Natural killer cell (primary cell): ENCODE measurements around the gene ZYG11B. TPM values are rescaled to one million over a fixed set of nuclear protein-coding genes. Genes with fewer than 3 reads are reported as not detected.
"Not testable (repeated sequence)": the region's sequence is repeated elsewhere in the genome, so short reads cannot be mapped to it uniquely, and the experiment has no call there.

Experiments
- ATAC-seq, 3 donors: fragments of 150-1000 bp in 2 of 3; fragments of 200-7000 bp in 1 of 3; cut with Tn5 transposase; 1 replicate in 1 of 3; 2 replicates in 2 of 3; pipeline ENCODE4 v1.10.0; 2021; ENCODE audit warnings: mild to moderate bottlenecking in 2 of 3, moderate library complexity in 2 of 3
- DNase-seq, 2 donors: peaks; one replicate each; pipeline versions ENCODE4 v3.0.0 to v3.0.0-alpha.2; 2013 to 2021; ENCODE audit warnings: mixed read lengths in 1 of 2
- H3K27ac ChIP-seq: one replicate; pipeline ENCODE4 v1.5.1; 2013; ENCODE audit warnings: mild to moderate bottlenecking, low read length
- H3K27me3 ChIP-seq: one replicate; pipeline ENCODE4 v1.6.1; 2013; ENCODE audit warnings: low read length; ENCODE audit not compliant: control insufficient read depth, insufficient read depth
- H3K36me3 ChIP-seq: one replicate; pipeline ENCODE4 v1.6.1; 2013; ENCODE audit warnings: low read length; ENCODE audit not compliant: control insufficient read depth, insufficient read depth
- H3K4me1 ChIP-seq: one replicate; pipeline ENCODE4 v1.6.1; 2013; ENCODE audit warnings: low read length; ENCODE audit not compliant: control insufficient read depth, insufficient read depth
- H3K4me3 ChIP-seq: one replicate; pipeline ENCODE4 v1.5.1; 2013; ENCODE audit warnings: low read length
- H3K9me3 ChIP-seq: one replicate; pipeline ENCODE4 v1.6.1; 2013; ENCODE audit warnings: low read length; ENCODE audit not compliant: control insufficient read depth, insufficient read depth
- H3K27ac Mint-ChIP-seq, 2 donors: one replicate each; pipeline ENCODE4 v1.8.0; 2022; ENCODE audit warnings: mild to moderate bottlenecking in 2 of 2, mixed read lengths in 2 of 2, moderate library complexity in 1 of 2
- H3K27me3 Mint-ChIP-seq, 2 donors: one replicate each; pipeline ENCODE4 v1.8.0; 2022; ENCODE audit warnings: low read depth in 2 of 2, mixed read lengths in 2 of 2
- H3K36me3 Mint-ChIP-seq: one replicate; pipeline ENCODE4 v1.8.0; 2022; ENCODE audit warnings: mixed read lengths
- H3K4me1 Mint-ChIP-seq, 2 donors: one replicate each; pipeline ENCODE4 v1.8.0; 2022; ENCODE audit warnings: mixed read lengths in 2 of 2
- H3K4me3 Mint-ChIP-seq: one replicate; pipeline ENCODE4 v1.8.0; 2022; ENCODE audit warnings: mild to moderate bottlenecking, moderate library complexity, mixed read lengths
- H3K9me3 Mint-ChIP-seq, 2 donors: one replicate each; pipeline ENCODE4 v1.8.0; 2022; ENCODE audit warnings: mixed read lengths in 2 of 2
- CTCF ChIP-seq: fragments of 200-600 bp; IDR thresholded peaks from one replicate; pipeline ENCODE4 v1.8.0; 2022; ENCODE audit warnings: antibody characterized with exemption
- WGBS: methylation state at CpG from one replicate; pipeline ENCODE4 v1.1.7; 2013; ENCODE audit warnings: missing lambda C conversion rate; ENCODE audit not compliant: insufficient coverage; 5-methylcytosine and 5-hydroxymethylcytosine counted together
- intact Hi-C: fragments of 100-400 bp; cut with micrococcal nuclease; formaldehyde crosslinking; loops from one replicate; pipeline ENCODE4 v1.14.2; 2022
- total RNA-seq, 4 donors: library from RNA; stranded (reverse); fragments of 120-200 nt in 1 of 4; gene quantifications; one replicate each; pipeline versions ENCODE4 v1.2.3 to v1.2.4, GENCODE V29; 2013 to 2022

The ZYG11B gene
- total RNA-seq, 3 donors from 2014 or later (not counting 1 experiment from before 2014, with no cell fraction given), result 7.4 to 11.8 (median 10.7) TPM

- intact Hi-C loops, result no loop called here
- TF ChIP-seq CTCF, result no peak
- no peak overlapping the region for H3K4me3 Mint-ChIP-seq
- H3K4me1 ChIP-seq, result no peaks in the 10 kb centered on the region
- no peaks in the 10 kb centered on the region for H3K9me3 ChIP-seq
- no peaks in the 10 kb centered on the region for H3K4me1 Mint-ChIP-seq
- H3K4me3 ChIP-seq, result no peak overlapping the region
- no peaks in the 10 kb centered on the region for H3K27me3 ChIP-seq
- DNase-seq, result no peak
- no peaks in the 10 kb centered on the region for H3K36me3 ChIP-seq
- no peaks in the 10 kb centered on the region for H3K9me3 Mint-ChIP-seq
- H3K27ac ChIP-seq, result no peak overlapping the region
- H3K27ac Mint-ChIP-seq, result no peak overlapping the region
- no peaks in the 10 kb centered on the region for H3K36me3 Mint-ChIP-seq
- no peak for ATAC-seq
- WGBS, result 92% methylated on average over 3 of the region's 4 CpGs
- peaks cover under 1 to 1% of the 10 kb centered on the region in 2 donors for H3K27me3 Mint-ChIP-seq
These were observed 12.7 kb upstream of the ZYG11B start for GRCh38 chr1:52713590-52713989.

- 95% methylated on average over 6 of the region's 6 CpGs for WGBS
- H3K4me3 Mint-ChIP-seq, result not testable (repeated sequence)
These were observed 11.0 kb upstream of the ZYG11B start for GRCh38 chr1:52715296-52715695.

GRCh38 chr1:52723260-52723659 is 3.0 kb upstream of the ZYG11B start:
- no peaks in the 10 kb centered on the region for H3K27me3 ChIP-seq
- Mint-ChIP-seq H3K27me3 (peaks cover 0 to 10% of the 10 kb centered on the region in 2 donors), H3K36me3 (no peaks in the 10 kb centered on the region), H3K4me1 (peaks cover 17 to 23% of the 10 kb centered on the region in 2 donors), H3K4me3 (no peak overlapping the region), H3K27ac (no peak overlapping the region), H3K9me3 (no peaks in the 10 kb centered on the region)
- H3K4me1 ChIP-seq, result peaks cover 10% of the 10 kb centered on the region
- H3K36me3 ChIP-seq, result no peaks in the 10 kb centered on the region
- H3K9me3 ChIP-seq, result no peaks in the 10 kb centered on the region
- DNase-seq (no peak), ATAC-seq (no peak)
- TF ChIP-seq CTCF, result no peak
- 83% methylated on average over 4 of the region's 4 CpGs for WGBS
- no peak overlapping the region for H3K4me3 ChIP-seq
- intact Hi-C loops, result no loop called here
- H3K27ac ChIP-seq, result no peak overlapping the region

More at GRCh38 chr1:52715296-52715695, 11.0 kb upstream of the ZYG11B start:
- H3K9me3 ChIP-seq, H3K27ac ChIP-seq, H3K27me3 ChIP-seq, H3K27me3 Mint-ChIP-seq, H3K4me1 ChIP-seq, H3K4me1 Mint-ChIP-seq, H3K4me3 ChIP-seq, intact Hi-C loops, H3K27ac Mint-ChIP-seq, DNase-seq, ATAC-seq, H3K9me3 Mint-ChIP-seq, H3K36me3 ChIP-seq, H3K36me3 Mint-ChIP-seq: not testable (repeated sequence)

GRCh38 chr1:52725903-52726264 is 369 bp upstream of the ZYG11B start:
- intact Hi-C loops, result loop anchor here (1.0 to 5.0 kb wide), 3 partner anchors 174 to 360 kb away; partner anchors contain the start of genes CC2D1B, ORC1, PRPF38A and TUT4
- no peaks in the 10 kb centered on the region for H3K36me3 ChIP-seq
- no peaks in the 10 kb centered on the region for H3K36me3 Mint-ChIP-seq
- no peaks in the 10 kb centered on the region for H3K9me3 Mint-ChIP-seq
- H3K27me3 ChIP-seq, result no peaks in the 10 kb centered on the region
- ATAC-seq (no peak), DNase-seq (no peak)
- H3K27ac Mint-ChIP-seq, result peak overlapping the region in 1 of 2 donors; percentile 93
- H3K4me3 Mint-ChIP-seq, result peak overlapping the region; percentile 59
- H3K27ac ChIP-seq, result no peak overlapping the region
- H3K4me3 ChIP-seq, result peak overlapping the region; percentile 33
- H3K27me3 Mint-ChIP-seq, result peaks cover 0 to 10% of the 10 kb centered on the region in 2 donors
- no peak for TF ChIP-seq CTCF
- no peaks in the 10 kb centered on the region for H3K9me3 ChIP-seq
- peaks cover 12% of the 10 kb centered on the region for H3K4me1 ChIP-seq
- 12% methylated on average over 5 of the region's 6 CpGs for WGBS
- peaks cover 23 to 29% of the 10 kb centered on the region in 2 donors for H3K4me1 Mint-ChIP-seq
